Left ventricle myocardium superior (tissue), 1 donor: Measurements from ENCODE around the gene PLD1. TPM values are rescaled to one million over a fixed set of nuclear protein-coding genes. Genes with fewer than 3 reads are reported as not detected.
"Not testable (repeated sequence)": the region's sequence is repeated elsewhere in the genome, so short reads cannot be mapped to it uniquely, and the experiment has no call there.

ENCODE experiments used
- ATAC-seq: fragments of 200-7000 bp; cut with Tn5 transposase; one replicate; pipeline ENCODE4 v1.9.1; 2020; ENCODE audit warnings: mild to moderate bottlenecking, moderate library complexity
- DNase-seq: peaks from one replicate; pipeline ENCODE4 v3.0.0-alpha.2; 2020
- intact Hi-C: fragments of 100-400 bp; cut with micrococcal nuclease; formaldehyde crosslinking; loops from one replicate; pipeline ENCODE4 v1.11.0; 2022
- total RNA-seq: library from RNA; stranded (reverse); fragmentation: NEBNext Ultra II Directional; extraction: Animal tissue kit (Norgen Biotek cat#: 25700); gene quantifications from one replicate; pipeline ENCODE4 v1.2.1, GENCODE V29; 2021
- donor health status: DM: no; HTN: yes; CAD: no; lungs with severe emphysema.

Gene PLD1
- total RNA-seq, 1 donor from 2014 or later = 75.1 TPM

DNA sequence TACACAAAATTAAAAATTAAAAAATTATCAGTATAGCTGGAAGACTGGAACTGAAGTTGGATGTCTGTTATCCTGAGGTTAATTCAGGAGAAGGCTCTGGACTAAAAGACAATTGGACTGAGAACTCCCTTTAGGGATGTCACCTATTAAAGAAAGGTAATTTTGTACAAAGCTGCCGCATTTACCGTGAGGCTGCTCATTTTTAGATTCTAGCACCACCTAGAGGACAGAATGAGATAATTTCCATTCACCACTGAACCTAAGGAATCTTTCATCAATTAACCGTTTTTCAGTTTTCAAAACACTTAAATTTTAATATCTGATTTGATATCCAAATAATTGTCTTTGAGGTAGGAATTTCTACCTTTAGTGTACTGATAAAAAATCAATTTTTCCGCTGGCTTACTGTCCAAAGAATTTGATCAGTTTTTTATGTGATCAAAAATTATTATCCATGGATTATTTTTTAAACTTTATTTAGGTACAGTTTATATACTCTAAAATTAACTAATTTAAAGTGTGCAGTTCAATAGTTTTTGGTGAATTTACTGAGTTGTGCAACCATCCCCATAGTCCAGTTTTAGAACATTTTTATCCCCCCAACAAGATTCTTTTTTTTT, 243.4 kb downstream of the PLD1 start:
- DNase-seq (no peak), ATAC-seq (peak; percentile 48)
- intact Hi-C loops = loop anchor here (5.0 kb wide), 2 partner anchors 515 to 605 kb away; no protein-coding TSS in a partner anchor

DNA sequence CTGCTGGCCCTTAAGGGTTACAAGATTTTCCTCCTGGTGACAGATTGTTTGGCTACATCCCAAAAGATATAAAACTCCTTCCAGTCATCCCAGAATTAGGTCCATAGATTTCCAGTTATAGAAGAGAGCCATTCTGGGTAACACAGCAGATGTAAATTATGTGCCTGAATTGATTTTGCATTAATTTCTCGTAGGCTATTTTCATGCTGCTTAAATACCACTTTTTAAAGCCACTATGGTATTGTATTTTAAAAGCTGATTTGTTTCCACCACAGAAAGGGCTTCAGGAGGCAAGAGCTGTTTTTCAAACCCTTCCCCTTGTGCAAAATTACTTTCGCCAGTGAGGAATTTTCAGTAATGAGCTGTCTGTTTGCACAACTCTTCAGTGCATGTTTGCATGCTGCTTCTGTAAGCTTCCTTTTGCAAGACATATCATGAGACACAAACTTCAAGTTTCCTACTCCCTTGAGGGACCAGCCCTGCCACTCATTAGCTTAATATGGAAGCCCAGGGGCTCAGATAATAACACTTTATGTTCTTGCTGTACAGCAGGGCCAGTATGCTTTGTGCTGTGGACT, 244.7 kb downstream of the PLD1 start:
- intact Hi-C loops = loop anchor here (5.0 kb wide), 2 partner anchors 513 to 603 kb away; no protein-coding TSS in a partner anchor
- ATAC-seq = no peak
- DNase-seq = no peak

DNA sequence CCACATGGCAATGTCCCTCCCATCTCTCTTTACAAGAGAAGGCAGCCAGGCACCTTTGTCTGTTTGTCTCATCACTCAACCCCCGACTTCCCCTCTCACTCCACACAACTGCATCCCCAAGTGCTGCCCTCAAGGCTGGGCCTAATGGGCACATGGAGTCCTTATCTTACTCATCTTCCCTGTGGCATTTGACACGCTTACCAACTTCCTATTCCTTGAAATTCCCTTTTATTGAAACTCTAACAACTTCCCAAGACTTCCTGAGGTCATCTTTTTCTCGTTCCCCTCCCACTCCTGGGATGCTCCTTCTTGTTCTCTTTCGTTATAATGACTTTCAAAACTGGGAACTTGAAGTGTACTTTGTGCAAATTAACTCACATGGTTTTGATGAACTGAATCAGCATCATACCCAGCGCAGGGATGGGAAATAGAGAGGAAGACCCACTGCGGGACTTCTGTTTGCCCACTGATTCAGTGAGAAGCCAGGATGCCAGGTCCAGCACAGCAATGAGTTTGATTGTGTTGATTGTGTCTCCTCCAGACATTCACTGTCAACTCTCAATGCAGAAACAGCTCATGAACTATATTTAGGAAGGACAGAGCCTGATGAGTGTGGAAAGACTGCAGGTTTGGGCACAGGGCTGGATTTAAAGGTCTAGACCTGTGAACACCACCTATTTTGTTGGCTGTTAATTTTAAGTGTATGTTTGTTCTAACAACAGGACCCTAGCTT, 245.4 kb downstream of the PLD1 start:
- DNase-seq (no peak), ATAC-seq (peak; percentile 85)
- intact Hi-C loops = loop anchor here (5.0 kb wide), 2 partner anchors 513 to 603 kb away; no protein-coding TSS in a partner anchor

DNA sequence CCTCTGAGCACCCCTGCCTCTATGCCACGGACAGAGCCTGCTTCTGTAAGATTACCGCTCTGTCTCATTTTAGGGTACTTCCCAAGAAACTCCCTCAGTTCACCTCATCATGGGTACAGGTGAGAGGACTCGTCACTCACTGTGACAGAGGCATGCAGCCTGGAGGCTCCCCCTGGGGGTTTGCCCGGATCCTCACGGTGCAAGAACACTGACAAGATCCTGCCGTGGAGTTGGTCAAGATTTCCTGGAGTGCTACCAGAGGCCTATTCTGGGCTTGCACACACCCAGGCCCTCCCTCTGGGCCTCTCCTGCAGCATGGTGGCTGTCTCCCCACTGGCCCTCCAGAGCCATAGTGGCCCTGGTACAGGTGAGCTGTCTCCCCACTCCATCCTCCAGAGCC, 247.0 kb downstream of the PLD1 start:
- DNase-seq (peak; percentile 34), ATAC-seq (peak; percentile 71)
- intact Hi-C loops = no loop called here

DNA sequence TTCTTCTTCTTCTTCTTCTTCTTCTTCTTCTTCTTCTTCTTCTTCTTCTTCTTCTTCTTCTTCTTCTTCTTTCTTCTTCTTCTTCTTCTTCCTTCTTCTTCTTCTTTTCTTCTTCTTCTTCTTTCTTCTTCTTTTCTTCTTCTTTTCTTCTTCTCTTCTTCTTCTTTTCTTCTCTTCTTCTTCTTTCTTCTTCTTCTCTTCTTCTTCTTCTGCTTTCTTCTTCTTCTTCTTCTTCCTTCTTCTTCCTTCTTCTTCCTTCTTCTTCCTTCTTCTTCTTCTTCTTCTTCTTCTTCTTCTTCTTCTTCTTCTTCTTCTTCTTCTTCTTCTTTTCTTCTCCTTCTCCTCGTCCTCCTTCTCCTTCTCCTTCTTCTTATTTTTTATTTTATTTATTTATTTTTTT, 247.8 kb downstream of the PLD1 start:
- DNase-seq, ATAC-seq, intact Hi-C loops: not testable (repeated sequence)

DNA sequence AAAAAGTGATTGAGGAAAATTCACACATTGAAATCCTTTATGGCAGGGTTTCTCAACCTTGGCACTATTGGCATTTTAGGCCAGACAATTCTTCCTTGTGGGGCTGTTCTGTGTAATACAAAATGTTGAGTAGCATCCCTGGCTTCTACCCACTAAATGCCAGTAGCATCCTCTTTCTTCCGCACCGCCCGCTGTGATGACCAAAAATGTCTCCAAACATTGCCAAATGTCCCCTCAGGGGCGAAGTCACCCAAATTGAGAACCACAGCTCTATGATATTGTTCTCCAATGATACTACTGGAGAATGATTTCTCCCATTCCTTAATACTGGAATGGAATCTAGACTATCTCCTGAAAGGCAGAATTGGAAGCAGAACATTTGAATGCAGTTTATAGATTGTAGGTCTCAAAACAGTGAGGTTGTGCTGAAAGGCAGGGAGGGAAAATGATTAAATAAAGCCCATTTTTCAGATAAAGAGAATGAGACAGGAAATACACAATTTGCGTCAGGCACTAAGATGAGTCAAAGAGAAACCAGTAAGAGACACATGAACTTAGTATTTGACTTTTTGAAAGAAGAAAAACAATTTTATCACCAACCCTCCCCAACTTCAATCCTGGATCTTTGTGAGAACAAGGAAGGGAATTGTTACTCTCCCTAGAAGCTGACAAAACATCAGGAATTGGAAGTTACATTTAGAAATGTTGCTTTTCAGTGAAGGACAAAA, 248.5 kb downstream of the PLD1 start:
- ATAC-seq = no peak
- intact Hi-C loops = no loop called here
- DNase-seq = no peak

DNA sequence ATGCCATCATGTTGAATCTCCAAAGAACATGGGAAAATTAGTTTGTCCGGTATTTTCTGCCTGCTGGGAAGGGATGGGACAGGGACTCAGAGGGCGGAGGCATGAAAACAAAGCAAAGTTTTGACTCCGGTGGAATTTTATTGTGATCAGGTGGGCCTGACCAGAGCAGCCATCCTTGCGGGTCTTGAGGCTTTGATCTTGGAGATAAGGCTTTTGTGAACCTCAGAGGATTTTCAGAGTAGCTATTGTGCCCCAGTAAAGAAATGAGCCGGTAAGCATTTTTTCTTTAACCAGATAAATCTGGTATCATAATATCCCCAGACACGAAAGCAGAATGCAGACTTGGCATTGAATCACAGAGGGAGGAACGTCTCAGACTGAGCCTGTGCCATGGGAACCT, 250.7 kb downstream of the PLD1 start:
- ATAC-seq (no peak), DNase-seq (no peak)
- intact Hi-C loops = no loop called here

DNA sequence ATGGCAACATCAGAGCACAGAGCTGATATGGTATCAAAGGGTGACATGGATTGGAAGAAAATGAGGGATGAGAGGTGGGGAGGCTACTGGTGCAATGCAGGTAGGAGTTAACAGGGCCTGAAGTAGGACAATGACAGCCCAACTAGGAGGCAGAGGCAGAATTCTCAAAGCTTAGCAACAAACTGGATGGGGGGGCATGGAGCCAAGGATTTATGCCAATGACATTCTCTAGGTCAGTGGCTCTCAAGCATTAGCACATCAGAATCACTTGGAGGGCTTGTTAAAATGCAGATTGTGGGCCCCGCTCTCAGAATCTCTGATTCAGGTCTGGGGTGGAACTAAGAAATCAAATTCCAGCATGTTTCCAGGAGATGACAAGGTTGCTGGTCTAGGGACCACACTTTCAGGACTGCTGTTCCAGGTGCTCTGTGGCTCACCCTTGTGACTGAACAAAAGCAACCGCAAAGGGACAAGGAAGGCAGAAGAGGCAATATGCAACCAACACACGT, 252.0 kb downstream of the PLD1 start:
- DNase-seq (no peak), ATAC-seq (peak; percentile 50)
- intact Hi-C loops = no loop called here

DNA sequence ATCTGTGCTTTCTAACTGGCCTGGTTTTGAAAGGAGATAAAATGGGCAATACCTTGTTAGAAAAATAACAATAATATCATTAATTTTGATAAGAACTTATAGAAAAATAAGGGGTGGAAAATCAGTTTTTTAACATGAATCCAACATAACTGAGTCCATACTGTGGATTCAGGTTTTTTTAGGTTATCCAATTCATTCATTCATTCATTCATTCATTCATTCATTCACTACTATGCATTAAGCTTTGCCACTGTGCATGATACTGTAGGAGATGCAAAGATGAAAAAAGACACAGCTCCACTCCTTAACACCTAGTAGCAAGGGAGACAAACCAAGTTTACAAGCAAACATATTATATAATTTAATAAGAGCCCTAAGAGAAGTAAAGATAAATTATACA, 253.1 kb downstream of the PLD1 start:
- ATAC-seq (no peak), DNase-seq (no peak)
- intact Hi-C loops = no loop called here

DNA sequence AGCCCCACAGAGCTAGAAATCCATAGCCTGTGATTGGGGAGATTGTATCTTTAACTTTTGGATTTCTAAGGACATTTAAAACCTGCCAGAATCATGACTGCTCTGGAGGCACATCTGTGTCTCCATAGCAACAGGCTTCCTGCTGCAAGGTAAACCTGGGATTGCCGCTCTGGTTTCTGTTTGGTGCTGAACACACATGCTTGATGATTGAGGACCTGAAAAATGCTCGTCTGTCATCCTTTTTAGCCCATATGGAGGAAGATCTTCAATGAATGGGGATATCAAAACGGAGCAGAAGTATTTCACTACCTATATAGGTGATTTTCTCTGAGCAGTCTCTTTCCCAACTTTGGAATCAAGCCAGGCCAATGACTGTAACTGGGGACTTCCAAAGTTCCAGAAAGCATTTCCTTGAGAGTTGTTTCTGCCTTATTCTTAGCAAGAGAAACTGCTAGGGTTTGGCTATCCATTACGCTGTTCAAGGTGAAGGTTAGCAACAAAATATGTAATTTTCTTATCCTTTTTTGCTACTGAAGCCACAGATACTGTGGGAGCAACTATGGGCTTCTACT, 253.6 kb downstream of the PLD1 start:
- intact Hi-C loops = no loop called here
- DNase-seq = no peak
- ATAC-seq = no peak

DNA sequence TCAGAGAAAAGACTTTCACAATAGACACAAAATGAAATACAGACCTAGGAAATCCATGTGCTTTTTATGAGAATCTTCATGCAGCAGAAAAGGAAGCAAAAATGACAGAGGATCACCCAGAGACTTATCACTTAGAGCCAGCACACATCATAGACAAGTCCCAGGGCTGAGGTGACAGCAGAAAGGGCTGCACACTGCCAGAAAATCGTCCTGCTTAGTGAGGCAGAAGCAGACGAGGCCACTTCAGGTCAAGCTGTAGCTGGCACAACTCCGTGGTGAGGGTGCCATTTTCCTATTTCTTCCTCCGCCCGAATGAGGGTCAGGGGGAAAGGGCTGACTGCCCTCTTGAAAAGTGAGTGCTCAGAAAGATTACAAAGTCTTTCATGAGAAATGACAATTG, 254.1 kb downstream of the PLD1 start:
- ATAC-seq = peak; percentile 95
- intact Hi-C loops = no loop called here
- DNase-seq = peak; percentile 54

DNA sequence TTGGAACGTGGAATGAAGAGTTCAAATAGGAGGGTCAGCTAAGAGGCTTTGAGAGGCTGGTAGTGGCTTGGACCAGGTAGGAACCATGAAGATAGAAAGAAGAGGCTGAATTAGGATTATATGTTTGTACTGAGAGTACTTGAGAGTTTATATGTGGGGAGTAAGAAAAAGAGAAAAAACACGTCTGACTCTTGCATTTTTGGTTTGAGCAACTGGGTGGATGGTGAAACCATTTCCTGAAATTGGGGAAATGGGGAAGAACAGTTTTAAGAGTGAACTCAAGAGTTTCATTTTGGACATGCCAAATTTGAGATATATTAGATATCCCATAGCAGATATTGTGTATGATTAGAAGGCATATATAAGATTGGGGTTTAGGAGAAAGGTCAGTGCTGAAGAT, 257.2 kb downstream of the PLD1 start:
- intact Hi-C loops = no loop called here
- ATAC-seq (no peak), DNase-seq (no peak)

DNA sequence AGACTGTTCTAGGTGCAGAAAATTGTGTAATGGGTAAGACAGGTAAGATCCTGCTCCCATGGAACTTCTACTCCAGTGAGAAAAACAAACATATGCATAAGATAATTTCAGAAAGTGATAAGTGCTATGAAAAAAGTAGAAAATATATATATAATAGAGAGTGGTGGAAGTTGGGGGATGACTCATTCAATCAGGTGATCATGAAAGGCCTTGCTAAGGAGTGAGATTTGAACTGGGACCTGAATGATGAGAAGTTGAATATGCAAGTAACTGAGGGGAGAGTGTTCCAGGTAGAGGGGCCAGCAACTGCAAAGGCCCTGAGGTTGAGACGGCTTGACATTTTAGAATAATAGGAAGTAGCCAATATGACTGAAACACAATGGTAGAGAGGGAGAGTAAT, 257.8 kb downstream of the PLD1 start:
- intact Hi-C loops = no loop called here
- DNase-seq = no peak
- ATAC-seq = no peak

DNA sequence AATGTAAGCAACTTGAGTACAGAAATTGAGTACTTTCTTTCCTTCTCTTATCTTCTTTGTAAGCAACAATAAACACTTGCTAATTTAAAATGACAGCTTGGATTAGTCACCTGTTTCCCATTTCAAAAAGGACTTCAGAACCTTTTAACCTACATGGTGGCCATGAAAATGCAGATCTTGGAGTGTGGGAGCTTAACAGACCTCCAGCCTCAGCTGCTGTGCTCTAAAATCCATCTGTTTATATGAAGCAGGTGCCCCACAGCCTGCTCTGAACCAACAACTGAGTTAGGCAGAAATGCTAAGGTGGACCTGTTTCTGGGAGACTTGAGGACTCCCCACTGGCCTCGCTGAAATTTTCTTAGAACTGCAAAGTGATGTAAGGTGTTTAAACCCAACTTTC, 259.0 kb downstream of the PLD1 start:
- no peak for DNase-seq
- no peak for ATAC-seq
- intact Hi-C loops = no loop called here

Other genes with a start within 250 kb of the PLD1 start
- not detected for gene TMEM212, start 32.9 kb upstream of the PLD1 start, total RNA-seq
- gene FNDC3B, start 229.1 kb upstream of the PLD1 start, total RNA-seq = 64.4 TPM